KMS-11 (cell line): ENCODE results near the gene ERCC1.

Source experiments
- H2AFZ ChIP-seq: fragments of 200-600 bp; sonication (generic); 2 replicates; pipeline ENCODE4 v1.6.1; 2016; ENCODE audit warnings: antibody characterized with exemption, mixed run types, low read depth
- H3K27ac ChIP-seq: fragments of 200-600 bp; sonication (generic); 2 replicates; pipeline ENCODE4 v1.6.1; 2016; ENCODE audit warnings: mild to moderate bottlenecking, mixed run types
- H3K27me3 ChIP-seq: fragments of 200-600 bp; sonication (generic); 2 replicates; pipeline ENCODE4 v1.6.1; 2017; ENCODE audit warnings: mild to moderate bottlenecking, low read depth, mixed run types, moderate library complexity; ENCODE audit not compliant: insufficient read depth
- H3K36me3 ChIP-seq: fragments of 200-600 bp; sonication (generic); 2 replicates; pipeline ENCODE4 v1.6.1; 2017; ENCODE audit warnings: mild to moderate bottlenecking, mixed run types; ENCODE audit not compliant: insufficient read depth
- H3K4me1 ChIP-seq: fragments of 200-600 bp; sonication (generic); 2 replicates; pipeline ENCODE4 v1.6.1; 2016; ENCODE audit warnings: mild to moderate bottlenecking, low read depth, mixed run types; ENCODE audit not compliant: poor library complexity, severe bottlenecking
- H3K4me2 ChIP-seq: fragments of 200-600 bp; sonication (generic); 2 replicates; pipeline ENCODE4 v1.7.0; 2016; ENCODE audit warnings: mild to moderate bottlenecking, mixed run types
- H3K4me3 ChIP-seq: fragments of 200-600 bp; sonication (generic); IDR thresholded peaks from 2 replicates; pipeline ENCODE4 v1.6.1; 2017; ENCODE audit warnings: low read depth, low read length, mixed read lengths; ENCODE audit not compliant: insufficient read depth
- H3K79me2 ChIP-seq: fragments of 200-600 bp; sonication (generic); 2 replicates; pipeline ENCODE4 v1.6.1; 2016; ENCODE audit warnings: low read depth, mixed run types; ENCODE audit not compliant: insufficient read depth
- H3K9ac ChIP-seq: fragments of 200-600 bp; sonication (generic); 2 replicates; pipeline ENCODE4 v1.6.1; 2016; ENCODE audit warnings: mild to moderate bottlenecking, mixed run types
- H4K20me1 ChIP-seq: fragments of 200-600 bp; sonication (generic); 2 replicates; pipeline ENCODE4 v1.6.1; 2016; ENCODE audit warnings: mild to moderate bottlenecking, mixed run types; ENCODE audit not compliant: insufficient read depth
- TF ChIP-seq, protein P1 (sequence below): fragments of 200-600 bp; sonication (generic); conservative IDR thresholded peaks from 2 replicates; pipeline ENCODE4 v1.6.1; 2017; ENCODE audit warnings: low read depth, mild to moderate bottlenecking, antibody characterized with exemption, low read length, moderate library complexity, mixed read lengths

Gene ERCC1

GRCh38 chr19:45464852-45465441 is 41.2 kb upstream of the ERCC1 start:
- Histone ChIP-seq H3K36me3 (no peaks in the 10 kb centered on the region), H3K9ac (no peak overlapping the region)
- TF ChIP-seq, protein P1, sequence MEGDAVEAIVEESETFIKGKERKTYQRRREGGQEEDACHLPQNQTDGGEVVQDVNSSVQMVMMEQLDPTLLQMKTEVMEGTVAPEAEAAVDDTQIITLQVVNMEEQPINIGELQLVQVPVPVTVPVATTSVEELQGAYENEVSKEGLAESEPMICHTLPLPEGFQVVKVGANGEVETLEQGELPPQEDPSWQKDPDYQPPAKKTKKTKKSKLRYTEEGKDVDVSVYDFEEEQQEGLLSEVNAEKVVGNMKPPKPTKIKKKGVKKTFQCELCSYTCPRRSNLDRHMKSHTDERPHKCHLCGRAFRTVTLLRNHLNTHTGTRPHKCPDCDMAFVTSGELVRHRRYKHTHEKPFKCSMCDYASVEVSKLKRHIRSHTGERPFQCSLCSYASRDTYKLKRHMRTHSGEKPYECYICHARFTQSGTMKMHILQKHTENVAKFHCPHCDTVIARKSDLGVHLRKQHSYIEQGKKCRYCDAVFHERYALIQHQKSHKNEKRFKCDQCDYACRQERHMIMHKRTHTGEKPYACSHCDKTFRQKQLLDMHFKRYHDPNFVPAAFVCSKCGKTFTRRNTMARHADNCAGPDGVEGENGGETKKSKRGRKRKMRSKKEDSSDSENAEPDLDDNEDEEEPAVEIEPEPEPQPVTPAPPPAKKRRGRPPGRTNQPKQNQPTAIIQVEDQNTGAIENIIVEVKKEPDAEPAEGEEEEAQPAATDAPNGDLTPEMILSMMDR = no peak

DNA sequence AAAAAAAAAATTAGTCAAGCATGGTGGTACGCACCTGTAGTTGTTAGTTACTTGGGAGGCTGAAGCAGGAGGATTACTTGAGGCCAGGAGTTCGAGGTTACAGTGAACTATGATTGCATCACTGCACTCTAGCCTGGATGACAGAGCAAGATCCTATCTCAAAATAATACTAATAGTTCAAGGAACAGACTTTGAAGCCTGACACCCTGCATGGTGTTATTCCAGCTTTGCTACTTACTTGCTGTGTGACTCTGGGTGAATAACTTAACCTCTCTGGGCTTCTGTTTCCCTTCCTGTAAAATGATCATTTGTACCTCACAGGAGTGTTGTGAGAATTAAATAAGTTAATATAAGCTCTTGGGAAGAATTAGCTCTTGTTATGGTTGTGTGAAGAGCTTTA is 40.6 kb upstream of the ERCC1 start:
- Histone ChIP-seq H3K9ac (no peak overlapping the region), H3K27me3 (peaks cover 14% of the 10 kb centered on the region; the same call in 1 of the 2 replicates), H3K36me3 (no peaks in the 10 kb centered on the region), H3K79me2 (no peaks in the 10 kb centered on the region), H3K27ac (no peak overlapping the region), H4K20me1 (no peaks in the 10 kb centered on the region), H3K4me3 (no peak overlapping the region), H3K4me1 (peaks cover 15% of the 10 kb centered on the region), H2AFZ (no peak overlapping the region), H3K4me2 (no peak overlapping the region)
- TF ChIP-seq, protein P1 = no peak

More at GRCh38 chr19:45464852-45465441, 41.2 kb upstream of the ERCC1 start:
- no peaks in the 10 kb centered on the region for H3K79me2 ChIP-seq
- H3K27me3 ChIP-seq = peaks cover 14% of the 10 kb centered on the region; the same call in 1 of the 2 replicates
- peaks cover 16% of the 10 kb centered on the region for H3K4me1 ChIP-seq
- H2AFZ ChIP-seq = no peak overlapping the region
- H3K27ac ChIP-seq = no peak overlapping the region
- H4K20me1 ChIP-seq = no peaks in the 10 kb centered on the region
- H3K4me3 ChIP-seq = no peak overlapping the region
- H3K4me2 ChIP-seq = no peak overlapping the region

DNA sequence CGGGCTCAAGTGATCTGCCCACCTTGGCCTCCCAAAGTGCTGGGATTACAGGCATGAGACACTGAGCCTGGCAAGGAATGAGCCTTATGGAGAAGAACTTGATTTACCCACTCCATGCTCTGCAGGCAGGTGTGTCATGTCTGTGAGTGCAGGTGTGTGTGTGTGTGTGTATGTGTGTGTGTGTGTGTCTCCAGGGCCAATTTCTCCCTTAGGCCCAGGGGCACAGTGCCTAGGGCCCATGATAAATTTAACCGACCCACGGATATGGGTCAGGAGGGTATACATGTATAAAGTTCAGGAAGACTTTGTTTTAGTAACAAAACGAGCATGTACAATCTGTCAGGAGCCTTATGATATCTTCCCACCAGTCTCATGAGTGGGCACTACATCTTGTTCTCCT is 39.5 kb upstream of the ERCC1 start:
- H3K9ac ChIP-seq = no peak overlapping the region
- H3K79me2 ChIP-seq = no peaks in the 10 kb centered on the region
- H3K4me1 ChIP-seq = peaks cover 15% of the 10 kb centered on the region
- TF ChIP-seq, protein P1 = no peak
- H3K27me3 ChIP-seq = peaks cover 14% of the 10 kb centered on the region; the same call in 1 of the 2 replicates
- H3K36me3 ChIP-seq = no peaks in the 10 kb centered on the region
- no peak overlapping the region for H3K4me2 ChIP-seq
- H3K27ac ChIP-seq = no peak overlapping the region
- no peaks in the 10 kb centered on the region for H4K20me1 ChIP-seq
- H3K4me3 ChIP-seq = no peak overlapping the region
- no peak overlapping the region for H2AFZ ChIP-seq

- Histone ChIP-seq H3K4me3 (no peak overlapping the region), H3K79me2 (no peaks in the 10 kb centered on the region), H3K36me3 (no peaks in the 10 kb centered on the region), H3K9ac (no peak overlapping the region), H2AFZ (no peak overlapping the region), H4K20me1 (no peaks in the 10 kb centered on the region), H3K27me3 (peaks cover 13% of the 10 kb centered on the region; the same call in 1 of the 2 replicates), H3K27ac (no peak overlapping the region), H3K4me2 (no peak overlapping the region), H3K4me1 (peaks cover 11% of the 10 kb centered on the region)
- TF ChIP-seq, protein P1 = no peak
Observed at GRCh38 chr19:45462174-45462573, 38.5 kb upstream of the ERCC1 start.
